ENCODE results near the gene ACOXL. TPM values are rescaled to one million over a fixed set of nuclear protein-coding genes. Genes with fewer than 3 reads are reported as not detected.
A peak's percentile ranks its signal among the peaks of the same experiment; 100 is the strongest.

Gene ACOXL
- total RNA-seq, 2 donors from 2014 or later, result 0.52 TPM; not detected in 1

DNA sequence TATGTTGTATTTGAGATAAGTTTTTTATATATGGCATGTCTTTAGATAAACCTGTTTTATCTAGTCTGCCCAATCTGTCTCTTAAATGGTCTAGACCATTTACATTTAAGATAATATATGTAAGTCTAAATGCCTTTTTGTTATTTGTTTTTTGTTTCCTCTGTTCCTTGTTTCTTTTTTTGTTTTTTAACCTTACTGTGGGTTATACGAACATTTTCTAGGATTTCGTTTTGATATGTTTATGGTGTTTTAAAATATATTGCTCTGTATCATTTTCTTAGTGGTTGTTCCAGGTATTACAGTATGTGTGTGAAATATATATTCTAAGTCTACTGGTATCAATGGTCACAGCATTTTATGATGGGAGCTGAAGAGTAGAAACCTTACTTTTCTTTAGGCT, 401.7 kb downstream of the ACOXL start:
- TF ChIP-seq POLR2A (IDR thresholded peaks at IDR 0.05), result no peak
- TF ChIP-seq, protein P1, sequence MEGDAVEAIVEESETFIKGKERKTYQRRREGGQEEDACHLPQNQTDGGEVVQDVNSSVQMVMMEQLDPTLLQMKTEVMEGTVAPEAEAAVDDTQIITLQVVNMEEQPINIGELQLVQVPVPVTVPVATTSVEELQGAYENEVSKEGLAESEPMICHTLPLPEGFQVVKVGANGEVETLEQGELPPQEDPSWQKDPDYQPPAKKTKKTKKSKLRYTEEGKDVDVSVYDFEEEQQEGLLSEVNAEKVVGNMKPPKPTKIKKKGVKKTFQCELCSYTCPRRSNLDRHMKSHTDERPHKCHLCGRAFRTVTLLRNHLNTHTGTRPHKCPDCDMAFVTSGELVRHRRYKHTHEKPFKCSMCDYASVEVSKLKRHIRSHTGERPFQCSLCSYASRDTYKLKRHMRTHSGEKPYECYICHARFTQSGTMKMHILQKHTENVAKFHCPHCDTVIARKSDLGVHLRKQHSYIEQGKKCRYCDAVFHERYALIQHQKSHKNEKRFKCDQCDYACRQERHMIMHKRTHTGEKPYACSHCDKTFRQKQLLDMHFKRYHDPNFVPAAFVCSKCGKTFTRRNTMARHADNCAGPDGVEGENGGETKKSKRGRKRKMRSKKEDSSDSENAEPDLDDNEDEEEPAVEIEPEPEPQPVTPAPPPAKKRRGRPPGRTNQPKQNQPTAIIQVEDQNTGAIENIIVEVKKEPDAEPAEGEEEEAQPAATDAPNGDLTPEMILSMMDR (IDR thresholded peaks at IDR 0.05), result peak in 3 of 7 experiments; percentile 6 to 38 (median 18)
- Histone ChIP-seq H3K27ac (no peak overlapping the region), H3K4me3 (no peak overlapping the region), H3K9me3 (no peaks in the 10 kb centered on the region), H3K36me3 (replicated peaks in 1 of 2; ENCODE audit: insufficient read depth in 1 of 2, low read depth in 2 of 2) (peaks cover 0 to 3% of the 10 kb centered on the region in 2 donors), H3K27me3 (no peaks in the 10 kb centered on the region), H3K4me1 (peaks cover 7% of the 10 kb centered on the region)
- 85 to 95% methylated on average over 2 of the region's 2 CpGs for WGBS, 2 donors
- ATAC-seq (no peak), DNase-seq (no peak)
- intact Hi-C loops (cut with DNase I), result no loop called here

DNA sequence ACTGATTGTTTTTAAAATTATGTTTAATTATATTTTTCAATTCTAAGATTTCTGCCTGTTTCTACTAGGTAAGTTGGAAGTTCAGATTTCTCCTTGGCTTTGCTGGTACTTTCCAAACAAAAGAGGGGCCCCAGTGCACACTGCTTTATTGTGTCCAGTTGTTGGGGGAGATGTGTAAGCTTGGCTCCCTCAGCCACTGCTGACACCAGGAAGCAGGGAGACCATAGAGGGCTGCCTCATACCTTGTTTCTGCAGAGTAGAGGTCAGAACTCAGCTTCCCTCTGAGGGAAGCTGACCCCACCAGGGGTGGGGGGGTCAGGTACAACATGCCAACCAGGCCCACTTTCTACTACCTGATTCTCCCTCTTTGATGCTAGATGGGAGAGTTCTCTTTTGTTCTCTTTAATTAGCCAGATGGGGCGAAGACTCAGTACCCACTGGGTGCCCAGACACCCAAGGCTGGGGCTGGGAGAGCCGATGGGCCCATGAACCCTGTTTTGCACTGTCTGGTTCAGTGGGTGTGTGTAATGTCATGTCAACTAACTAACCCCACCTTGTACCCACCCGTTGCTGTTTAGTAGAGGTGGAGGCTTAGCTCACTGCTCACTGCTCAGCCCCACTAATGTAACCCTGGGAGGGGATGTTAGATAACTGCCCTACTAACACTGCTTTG, 403.0 kb downstream of the ACOXL start:
- Histone ChIP-seq H3K27me3 (no peaks in the 10 kb centered on the region), H3K27ac (no peak overlapping the region), H3K4me3 (no peak overlapping the region), H3K4me1 (peaks cover 20% of the 10 kb centered on the region), H3K9me3 (no peaks in the 10 kb centered on the region), H3K36me3 (replicated peaks in 1 of 2; ENCODE audit: insufficient read depth in 1 of 2, low read depth in 2 of 2) (no peaks in the 10 kb centered on the region)
- no peak for DNase-seq
- intact Hi-C loops (cut with DNase I), result no loop called here
- ATAC-seq, result no peak
- WGBS, 2 donors, result 84 to 95% methylated on average over 3 of the region's 3 CpGs
- no peak for TF ChIP-seq POLR2A (IDR thresholded peaks at IDR 0.05)
- TF ChIP-seq, protein P1 (IDR thresholded peaks at IDR 0.05), result no peak

DNA sequence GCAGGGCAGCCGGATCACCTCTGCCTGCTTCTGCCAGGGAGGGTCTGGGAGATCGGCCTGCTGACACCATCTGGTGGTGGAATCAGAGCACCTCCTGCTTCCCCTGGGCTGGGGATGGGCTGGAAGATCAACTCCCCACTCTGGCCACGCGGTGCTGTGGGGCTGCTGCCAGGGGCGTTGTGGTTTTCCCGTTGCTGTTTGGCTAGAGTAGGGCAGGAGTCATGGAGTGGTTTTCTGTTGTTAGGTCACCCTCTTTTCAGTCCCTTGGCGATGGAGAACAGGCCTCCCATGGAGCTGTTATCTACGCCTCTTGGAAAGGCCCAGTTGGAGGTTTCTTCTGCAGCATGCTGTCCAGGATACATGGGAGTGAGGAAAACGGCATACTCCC, 403.5 kb downstream of the ACOXL start:
- no peak overlapping the region for H3K27ac ChIP-seq
- ATAC-seq, result no peak

DNA sequence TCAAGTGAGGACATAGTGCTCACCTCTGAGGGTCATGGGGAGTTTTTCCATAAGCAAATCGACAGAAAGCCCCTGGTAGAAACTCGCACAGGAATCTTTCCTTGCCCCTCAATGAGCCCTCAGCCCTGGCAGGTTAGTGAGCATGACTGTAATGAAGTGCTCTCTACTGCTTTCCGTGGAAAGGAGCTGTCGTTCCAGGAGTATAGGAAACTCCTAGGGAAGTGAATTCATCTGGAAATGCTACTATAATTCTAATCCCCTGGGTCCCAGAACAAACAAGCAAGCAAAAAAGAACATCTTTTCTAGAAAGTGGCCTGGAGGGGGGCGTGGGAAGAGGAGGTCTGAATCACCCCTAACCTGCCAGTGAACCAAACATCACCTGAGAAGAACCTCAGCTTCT, 406.5 kb downstream of the ACOXL start:
- TF ChIP-seq, protein P1 (IDR thresholded peaks at IDR 0.05), result no peak
- no peak for TF ChIP-seq POLR2A (IDR thresholded peaks at IDR 0.05)
- ATAC-seq (no peak), DNase-seq (no peak)
- no peaks in the 10 kb centered on the region for H3K36me3 ChIP-seq (replicated peaks in 1 of 2; ENCODE audit: insufficient read depth in 1 of 2, low read depth in 2 of 2)
- H3K27ac ChIP-seq, result no peak overlapping the region
- H3K4me3 ChIP-seq, result no peak overlapping the region
- H3K4me1 ChIP-seq, result peaks cover 21% of the 10 kb centered on the region
- H3K27me3 ChIP-seq, result no peaks in the 10 kb centered on the region
- intact Hi-C loops (cut with DNase I), result no loop called here
- H3K9me3 ChIP-seq, result no peaks in the 10 kb centered on the region
- 87 to 88% methylated on average over 5 of the region's 5 CpGs for WGBS, 2 donors

More for the DNA sequence above, 403.5 kb downstream of the ACOXL start:
- peaks cover 21% of the 10 kb centered on the region for H3K4me1 ChIP-seq
- TF ChIP-seq, protein P1 (IDR thresholded peaks at IDR 0.05), result no peak
- TF ChIP-seq POLR2A (IDR thresholded peaks at IDR 0.05), result no peak
- no peaks in the 10 kb centered on the region for H3K9me3 ChIP-seq
- no peaks in the 10 kb centered on the region for H3K27me3 ChIP-seq
- H3K36me3 ChIP-seq (replicated peaks in 1 of 2; ENCODE audit: insufficient read depth in 1 of 2, low read depth in 2 of 2), result no peaks in the 10 kb centered on the region
- H3K4me3 ChIP-seq, result no peak overlapping the region
- intact Hi-C loops (cut with DNase I), result no loop called here
- DNase-seq, result peak in 3 of 4 donors; percentile 9 to 34 (median 22)
- 77 to 86% methylated on average over 3 to 9 of the region's 9 CpGs for WGBS, 2 donors

Measured in body of pancreas (tissue), 4 donors.